Endothelial cell of umbilical vein (primary cell): Measurements from ENCODE around the gene SYNPO2L. TPM values are rescaled to one million over a fixed set of nuclear protein-coding genes. Genes with fewer than 3 reads are reported as not detected.
A peak's percentile ranks its signal among the peaks of the same experiment; 100 is the strongest.

Experiments
- BruUV-seq: library from RNA; stranded (reverse); fragments of 400-500 nt; replicated peaks from 2 replicates; lab custom pipeline; 2021; lab: Mats Ljungman, UMichigan
- CTCF ChIA-PET: fragments of 300-600, 350-600 bp; sonication (Branson Sonifier 250); formaldehyde crosslinking; loops from one replicate; lab custom pipeline; 2021; ENCODE audit warnings: antibody characterized with exemption, inconsistent platforms; lab: Charles Lee
- POLR2A ChIA-PET: fragments of 300-600, 350-600 bp; sonication (Branson Sonifier 250); formaldehyde crosslinking; loops from one replicate; lab custom pipeline; 2021; ENCODE audit warnings: antibody characterized with exemption, inconsistent platforms; lab: Charles Lee
- DNase-seq: peaks from one replicate; pipeline ENCODE4 v3.0.0-alpha.2; 2011; ENCODE audit warnings: low read depth, low spot score
- FAIRE-seq: peaks from 2 replicates; lab custom pipeline; 2011; peaks lifted over from hg19 to GRCh38; lab: Jason Lieb, UNC
- H2AFZ ChIP-seq: 2 replicates; pipeline ENCODE4 v1.6.0; 2012; ENCODE audit warnings: low read depth, low read length, control low read depth, inconsistent platforms
- H3K27ac ChIP-seq: 2 replicates; pipeline ENCODE4 v1.5.1; 2011; ENCODE audit warnings: low read depth, mild to moderate bottlenecking, control low read depth, low read length, moderate library complexity; ENCODE audit not compliant: insufficient read depth
- H3K27me3 ChIP-seq, 2 experiments: 2 replicates each; pipeline versions ENCODE4 v1.6.0 to v1.6.1; 2011; ENCODE audit warnings: low read length in 2 of 2, mixed read lengths in 1 of 2; ENCODE audit not compliant: control insufficient read depth in 2 of 2, insufficient read depth in 2 of 2
- H3K36me3 ChIP-seq, 2 experiments: 2 replicates in 1 of 2; 3 replicates in 1 of 2; pipeline ENCODE4 v1.5.1; 2011; ENCODE audit warnings: low read length in 2 of 2, mild to moderate bottlenecking in 1 of 2, moderate library complexity in 1 of 2; ENCODE audit not compliant: control insufficient read depth in 2 of 2, insufficient read depth in 2 of 2; ENCODE audit errors: extremely low read depth in 1 of 2
- H3K4me1 ChIP-seq: 3 replicates; pipeline ENCODE4 v1.5.1; 2011; ENCODE audit warnings: mild to moderate bottlenecking, low read length; ENCODE audit not compliant: control insufficient read depth, insufficient read depth; ENCODE audit errors: extremely low read depth
- H3K4me2 ChIP-seq: 2 replicates; pipeline ENCODE4 v1.6.1; 2011; ENCODE audit warnings: low read length, control low read depth, mixed read lengths; ENCODE audit not compliant: insufficient read depth
- H3K4me3 ChIP-seq, 3 experiments: fragments of 200-600 bp in 1 of 3; sonication (generic), shearing (Covaris generic) in 1 of 3; replicated peaks in 1 of 3; 2 replicates each; pipeline ENCODE4 v1.5.1; 2011 to 2016; ENCODE audit warnings: control low read depth in 3 of 3, low read length in 3 of 3, mild to moderate bottlenecking in 2 of 3, inconsistent platforms in 1 of 3, low read depth in 1 of 3, moderate library complexity in 1 of 3; ENCODE audit not compliant: insufficient read depth in 1 of 3
- H3K79me2 ChIP-seq: 2 replicates; pipeline ENCODE4 v1.6.0; 2012; ENCODE audit warnings: low read length, inconsistent platforms; ENCODE audit not compliant: control insufficient read depth, insufficient read depth
- H3K9ac ChIP-seq: replicated peaks from 2 replicates; pipeline ENCODE3; 2011; ENCODE audit warnings: low read length, control low read depth; ENCODE audit not compliant: insufficient read depth; ENCODE audit errors: extremely low read depth
- H3K9me1 ChIP-seq: replicated peaks from 3 replicates; pipeline ENCODE4 v1.6.0; 2011; ENCODE audit warnings: mild to moderate bottlenecking, low read length; ENCODE audit not compliant: control insufficient read depth, insufficient read depth; ENCODE audit errors: extremely low read depth
- H3K9me3 ChIP-seq: replicated peaks from 2 replicates; pipeline ENCODE4 v1.5.1; 2012; ENCODE audit warnings: low read length, inconsistent platforms; ENCODE audit not compliant: control insufficient read depth, insufficient read depth
- H4K20me1 ChIP-seq: replicated peaks from 2 replicates; pipeline ENCODE3; 2011; ENCODE audit warnings: mild to moderate bottlenecking, low read length; ENCODE audit not compliant: control insufficient read depth, insufficient read depth; ENCODE audit errors: extremely low read depth
- EZH2 ChIP-seq: IDR thresholded peaks from 2 replicates; pipeline ENCODE4 v1.6.1; 2012; ENCODE audit warnings: borderline replicate concordance, low read depth, mild to moderate bottlenecking, moderate library complexity, low read length, inconsistent platforms; ENCODE audit not compliant: severe bottlenecking
- FOS ChIP-seq: IDR thresholded peaks from 2 replicates; pipeline ENCODE4 v1.6.1; 2011; ENCODE audit warnings: mild to moderate bottlenecking, low read length, moderate library complexity, borderline replicate concordance; ENCODE audit not compliant: insufficient read depth
- GATA2 ChIP-seq: IDR thresholded peaks from 2 replicates; pipeline ENCODE4 v1.7.0; 2011; ENCODE audit warnings: low read depth, mild to moderate bottlenecking, moderate library complexity, mixed read lengths, low read length; ENCODE audit not compliant: insufficient read length, insufficient read depth
- JUN ChIP-seq: IDR thresholded peaks from 2 replicates; pipeline ENCODE4 v1.6.1; 2011; ENCODE audit warnings: borderline replicate concordance, low read depth; ENCODE audit not compliant: insufficient read length, insufficient read depth
- MYC ChIP-seq: IDR thresholded peaks from one replicate; pipeline ENCODE4 v1.6.1; 2011; ENCODE audit warnings: mild to moderate bottlenecking, low read depth, low read length
- POLR2A ChIP-seq: IDR thresholded peaks from 2 replicates; pipeline ENCODE4 v1.6.1; 2012; ENCODE audit warnings: low read depth, mild to moderate bottlenecking, control low read depth, low read length
- POLR2AphosphoS5 ChIP-seq: IDR thresholded peaks from 2 replicates; pipeline ENCODE4 v1.6.1; 2012; ENCODE audit warnings: low read depth, mild to moderate bottlenecking, control low read depth, low read length, moderate library complexity; ENCODE audit not compliant: insufficient read depth
- dilution Hi-C: fragments of 300-500 bp; cut with MboI; formaldehyde crosslinking; loops from one replicate; pipeline ENCODE4 v1.15.0; 2019; ENCODE audit warnings: low sequenced_read_pairs; ENCODE audit not compliant: extremely low pct_ligation_motif_present
- intact Hi-C: fragments of 100-400 bp; cut with micrococcal nuclease; formaldehyde crosslinking; loops from one replicate; pipeline ENCODE4 v1.10.0; 2022
- polyA plus RNA-seq, 4 experiments: library from polyadenylated mRNA; depleted of rRNA in 3 of 4; stranded (reverse) in 3 of 4; unstranded in 1 of 4; fragments of >200 nt; gene quantifications; 2 replicates each; pipeline versions ENCODE4 v1.2.1 to v1.2.3, GENCODE V29; 2011 to 2012; ENCODE audit warnings: missing spikeins in 1 of 4
- total RNA-seq: library from RNA; stranded (reverse); gene quantifications from 2 replicates; pipeline ENCODE4 v1.2.3, GENCODE V29; 2021
- TF ChIP-seq, protein P1 (sequence below), 2 donors: IDR thresholded peaks; 1 replicate in 1 of 2; 2 replicates in 1 of 2; pipeline ENCODE4 v1.5.1; 2011; ENCODE audit warnings: low read length in 2 of 2, mild to moderate bottlenecking in 2 of 2, moderate library complexity in 2 of 2, control low read depth in 1 of 2, inconsistent platforms in 1 of 2, low read depth in 1 of 2; ENCODE audit not compliant: insufficient read depth in 1 of 2; ENCODE audit errors: extremely low read depth in 1 of 2
- TF ChIP-seq, protein P2 (sequence below): IDR thresholded peaks from 2 replicates; pipeline ENCODE4 v1.6.1; 2011; ENCODE audit not compliant: insufficient read depth, insufficient read length

SYNPO2L gene
- total and polyA plus RNA-seq, 2 donors (not counting 3 experiments of a cell fraction or from before 2014, with no cell fraction given), result not detected

DNA sequence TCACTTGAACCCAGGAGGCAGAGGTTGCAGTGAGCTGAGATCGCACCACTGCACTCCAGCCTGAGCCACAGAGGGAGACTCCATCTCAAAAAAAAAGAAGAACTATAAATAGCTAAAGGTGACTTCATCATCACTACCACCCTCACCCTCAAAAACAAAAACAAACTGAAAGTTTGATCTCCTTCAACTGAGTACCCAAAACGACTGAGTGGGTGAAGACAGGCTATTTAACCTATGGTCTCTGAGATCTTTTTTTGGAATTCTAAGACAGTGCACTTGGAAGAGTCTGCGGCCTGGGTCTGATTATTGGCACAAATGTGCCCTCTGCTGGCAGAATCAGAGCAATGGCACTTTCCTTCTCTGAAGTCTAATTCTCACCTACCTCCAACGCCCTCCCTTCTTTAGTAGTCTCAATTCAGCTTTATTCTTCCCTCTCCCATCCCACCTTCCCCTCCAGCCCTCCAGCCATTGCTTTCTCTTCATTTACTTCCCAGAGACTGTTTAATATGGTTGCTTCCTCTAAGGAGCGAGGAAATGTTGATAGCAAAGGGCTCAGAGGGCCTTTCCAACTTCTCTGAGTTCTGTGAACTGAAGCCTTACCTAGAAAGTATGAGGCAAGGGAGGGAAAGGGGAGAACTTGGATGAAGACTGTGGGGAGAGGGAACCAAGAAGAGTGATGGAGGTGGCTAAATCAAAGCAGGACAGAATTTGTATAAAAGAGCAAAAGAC, 11.7 kb downstream of the SYNPO2L start:
- Histone ChIP-seq H3K4me1 (peaks cover 2% of the 10 kb centered on the region), H4K20me1 (no peaks in the 10 kb centered on the region), H3K9me1 (no peaks in the 10 kb centered on the region), H2AFZ (peak overlapping the region; percentile 9), H3K36me3 (no peaks in the 10 kb centered on the region), H3K9me3 (no peaks in the 10 kb centered on the region), H3K4me3 (no peak overlapping the region), H3K27me3 (peaks cover 7 to 17% of the 10 kb centered on the region in 2 experiments), H3K79me2 (no peaks in the 10 kb centered on the region), H3K27ac (no peak overlapping the region), H3K9ac (no peak overlapping the region), H3K4me2 (no peak overlapping the region)
- CTCF ChIA-PET, result interaction anchor here (0.7 to 6.5 kb wide), 20 partner anchors 13 to 381 kb away, joined by 3 to 127 read pairs (median 5); partner anchors contain the start of genes PPP3CB and USP54
- DNase-seq (peak; percentile 70), FAIRE-seq (peak; percentile 92)
- dilution Hi-C loops (no loop called here), intact Hi-C loops (loop anchor here (1.0 kb wide), 2 partner anchors 115 to 380 kb away; no protein-coding TSS in a partner anchor)
- no TSS peak for BruUV-seq
- POLR2A ChIA-PET, result interaction anchor here (0.7 kb wide), 1 partner anchor 136 kb away, joined by 4 read pairs; no protein-coding TSS in a partner anchor
- TF ChIP-seq JUN, result no peak
- TF ChIP-seq, protein P1, sequence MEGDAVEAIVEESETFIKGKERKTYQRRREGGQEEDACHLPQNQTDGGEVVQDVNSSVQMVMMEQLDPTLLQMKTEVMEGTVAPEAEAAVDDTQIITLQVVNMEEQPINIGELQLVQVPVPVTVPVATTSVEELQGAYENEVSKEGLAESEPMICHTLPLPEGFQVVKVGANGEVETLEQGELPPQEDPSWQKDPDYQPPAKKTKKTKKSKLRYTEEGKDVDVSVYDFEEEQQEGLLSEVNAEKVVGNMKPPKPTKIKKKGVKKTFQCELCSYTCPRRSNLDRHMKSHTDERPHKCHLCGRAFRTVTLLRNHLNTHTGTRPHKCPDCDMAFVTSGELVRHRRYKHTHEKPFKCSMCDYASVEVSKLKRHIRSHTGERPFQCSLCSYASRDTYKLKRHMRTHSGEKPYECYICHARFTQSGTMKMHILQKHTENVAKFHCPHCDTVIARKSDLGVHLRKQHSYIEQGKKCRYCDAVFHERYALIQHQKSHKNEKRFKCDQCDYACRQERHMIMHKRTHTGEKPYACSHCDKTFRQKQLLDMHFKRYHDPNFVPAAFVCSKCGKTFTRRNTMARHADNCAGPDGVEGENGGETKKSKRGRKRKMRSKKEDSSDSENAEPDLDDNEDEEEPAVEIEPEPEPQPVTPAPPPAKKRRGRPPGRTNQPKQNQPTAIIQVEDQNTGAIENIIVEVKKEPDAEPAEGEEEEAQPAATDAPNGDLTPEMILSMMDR (IDR thresholded peaks at IDR 0.05; ENCODE audit: extremely low read depth in 1 of 2, insufficient read depth in 1 of 2, low read depth in 1 of 2, low read length in 2 of 2), result peak; percentile 72 to 77

DNA sequence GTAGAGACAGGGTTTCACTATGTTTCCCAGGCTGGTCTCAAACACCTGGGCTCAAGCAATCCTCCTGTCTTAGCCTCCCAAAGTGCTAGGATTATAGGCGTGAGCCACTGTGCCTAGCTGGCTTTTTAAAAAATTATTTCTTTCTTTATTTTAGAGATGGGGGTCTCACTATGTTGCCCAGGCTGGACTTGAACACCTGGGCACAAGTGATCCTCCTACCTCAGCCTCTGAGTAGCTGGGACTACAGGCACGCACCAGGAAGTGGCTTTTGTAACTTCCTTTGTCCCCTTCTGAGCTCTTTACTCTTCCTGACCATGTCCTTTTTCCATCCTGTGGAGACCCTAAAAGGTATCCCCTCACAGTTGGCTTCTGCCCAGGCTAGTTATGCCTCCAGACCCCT, 12.5 kb downstream of the SYNPO2L start:
- H3K9ac ChIP-seq, result no peak overlapping the region
- peaks cover 2% of the 10 kb centered on the region for H3K4me1 ChIP-seq
- no peaks in the 10 kb centered on the region for H4K20me1 ChIP-seq
- TF ChIP-seq JUN, result no peak
- no peak for TF ChIP-seq MYC
- TF ChIP-seq POLR2A, result no peak
- TF ChIP-seq EZH2, result no peak
- no peak for TF ChIP-seq FOS
- no peak for TF ChIP-seq POLR2AphosphoS5
- TF ChIP-seq, protein P2, sequence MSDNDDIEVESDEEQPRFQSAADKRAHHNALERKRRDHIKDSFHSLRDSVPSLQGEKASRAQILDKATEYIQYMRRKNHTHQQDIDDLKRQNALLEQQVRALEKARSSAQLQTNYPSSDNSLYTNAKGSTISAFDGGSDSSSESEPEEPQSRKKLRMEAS, result no peak
- no peak for TF ChIP-seq GATA2
- DNase-seq (no peak), FAIRE-seq (no peak)
- intact Hi-C loops (no loop called here), dilution Hi-C loops (no loop called here)
- H3K4me2 ChIP-seq, result no peak overlapping the region
- no peak overlapping the region for H2AFZ ChIP-seq
- no peak overlapping the region for H3K4me3 ChIP-seq
- H3K79me2 ChIP-seq, result no peaks in the 10 kb centered on the region
- H3K36me3 ChIP-seq, result no peaks in the 10 kb centered on the region
- H3K27me3 ChIP-seq, result peaks cover 7 to 13% of the 10 kb centered on the region in 2 experiments
- BruUV-seq, result no TSS peak
- CTCF ChIA-PET, result interaction anchor here (0.7 to 6.5 kb wide), 18 partner anchors 12 to 380 kb away, joined by 3 to 127 read pairs (median 6); partner anchors contain the start of genes PPP3CB and USP54
- H3K27ac ChIP-seq, result no peak overlapping the region
- POLR2A ChIA-PET, result no interaction called here
- no peaks in the 10 kb centered on the region for H3K9me3 ChIP-seq
- H3K9me1 ChIP-seq, result no peaks in the 10 kb centered on the region
